Glutamatergic neuron (in vitro differentiated cells): ENCODE results near the gene RPS21. TPM values are rescaled to one million over a fixed set of nuclear protein-coding genes. Genes with fewer than 3 reads are reported as not detected.
A peak's percentile ranks its signal among the peaks of the same experiment; 100 is the strongest.

Experiments used
- DNase-seq: peaks from one replicate; pipeline ENCODE4 v3.0.0; 2022
- H3K27ac Mint-ChIP-seq: one replicate; pipeline ENCODE4 v1.8.0; 2020; ENCODE audit warnings: mild to moderate bottlenecking, mixed read lengths, inconsistent platforms; ENCODE audit not compliant: unreplicated experiment
- H3K27me3 Mint-ChIP-seq: one replicate; pipeline ENCODE4 v1.8.0; 2020; ENCODE audit warnings: mild to moderate bottlenecking, moderate library complexity, mixed read lengths, inconsistent platforms; ENCODE audit not compliant: unreplicated experiment
- H3K36me3 Mint-ChIP-seq: one replicate; pipeline ENCODE4 v1.8.0; 2020; ENCODE audit warnings: mild to moderate bottlenecking, mixed read lengths, inconsistent platforms; ENCODE audit not compliant: unreplicated experiment
- H3K4me1 Mint-ChIP-seq: one replicate; pipeline ENCODE4 v1.8.0; 2020; ENCODE audit warnings: mild to moderate bottlenecking, low read depth, mixed read lengths, inconsistent platforms; ENCODE audit not compliant: unreplicated experiment
- H3K4me3 Mint-ChIP-seq: one replicate; pipeline ENCODE4 v1.8.0; 2020; ENCODE audit warnings: mild to moderate bottlenecking, mixed read lengths, inconsistent platforms; ENCODE audit not compliant: unreplicated experiment
- H3K9me3 Mint-ChIP-seq: one replicate; pipeline ENCODE4 v1.8.0; 2020; ENCODE audit warnings: mild to moderate bottlenecking, moderate library complexity, mixed read lengths, inconsistent platforms; ENCODE audit not compliant: unreplicated experiment
- total RNA-seq: library from RNA; stranded (reverse); fragmentation: NEBNext Ultra II Directional; extraction: Animal tissue kit (Norgen Biotek cat#: 25700); gene quantifications from one replicate; pipeline ENCODE4 v1.2.1, GENCODE V29; 2021; ENCODE audit not compliant: unreplicated experiment
- TF ChIP-seq, protein P1 (sequence below): fragments of 200-600 bp; sonication (generic); IDR thresholded peaks from one replicate; pipeline ENCODE4 v1.5.0; 2021; ENCODE audit not compliant: partially characterized antibody, unreplicated experiment

Gene RPS21
- total RNA-seq, 1 donor from 2014 or later = 829 TPM

DNA sequence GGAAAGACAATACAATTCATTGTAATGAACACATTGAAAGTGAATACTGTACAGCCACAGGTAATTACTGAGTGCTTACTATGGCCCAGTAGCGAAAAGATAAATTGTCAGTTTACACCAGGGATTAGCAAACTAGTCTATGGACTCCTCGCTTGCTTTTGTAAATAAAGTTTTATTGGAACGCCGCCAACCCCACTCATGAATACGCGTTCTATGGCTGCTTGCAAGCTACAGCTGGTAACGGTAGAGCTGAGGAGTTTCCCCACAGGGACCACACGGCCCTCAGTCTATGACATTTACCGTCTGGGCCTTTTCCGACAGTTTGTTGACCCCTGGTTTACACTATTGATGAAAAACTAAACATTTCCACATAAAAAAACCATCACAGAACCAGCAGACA lies 44.0 kb upstream of the RPS21 start:
- H3K27me3 Mint-ChIP-seq = peaks cover 8% of the 10 kb centered on the region

DNA sequence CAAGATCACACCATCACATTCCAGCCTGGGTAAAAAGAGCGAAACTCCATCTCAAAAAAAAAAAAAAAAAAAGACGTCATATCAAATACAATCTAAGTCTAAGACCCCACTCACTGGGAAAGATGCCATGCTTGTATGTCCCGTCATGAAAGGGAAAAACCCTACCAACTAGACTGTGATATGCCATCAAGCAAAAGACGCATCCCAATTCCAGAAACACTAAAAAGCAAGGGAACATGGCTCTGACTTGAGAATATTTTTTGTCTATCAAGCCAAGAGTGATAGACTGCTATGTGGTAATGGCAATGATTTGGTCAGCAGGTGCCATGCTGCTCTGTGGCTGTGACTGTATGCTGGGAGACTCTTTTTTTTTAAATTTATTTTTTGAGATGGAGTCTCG lies 42.8 kb upstream of the RPS21 start:
- TF ChIP-seq, protein P1, sequence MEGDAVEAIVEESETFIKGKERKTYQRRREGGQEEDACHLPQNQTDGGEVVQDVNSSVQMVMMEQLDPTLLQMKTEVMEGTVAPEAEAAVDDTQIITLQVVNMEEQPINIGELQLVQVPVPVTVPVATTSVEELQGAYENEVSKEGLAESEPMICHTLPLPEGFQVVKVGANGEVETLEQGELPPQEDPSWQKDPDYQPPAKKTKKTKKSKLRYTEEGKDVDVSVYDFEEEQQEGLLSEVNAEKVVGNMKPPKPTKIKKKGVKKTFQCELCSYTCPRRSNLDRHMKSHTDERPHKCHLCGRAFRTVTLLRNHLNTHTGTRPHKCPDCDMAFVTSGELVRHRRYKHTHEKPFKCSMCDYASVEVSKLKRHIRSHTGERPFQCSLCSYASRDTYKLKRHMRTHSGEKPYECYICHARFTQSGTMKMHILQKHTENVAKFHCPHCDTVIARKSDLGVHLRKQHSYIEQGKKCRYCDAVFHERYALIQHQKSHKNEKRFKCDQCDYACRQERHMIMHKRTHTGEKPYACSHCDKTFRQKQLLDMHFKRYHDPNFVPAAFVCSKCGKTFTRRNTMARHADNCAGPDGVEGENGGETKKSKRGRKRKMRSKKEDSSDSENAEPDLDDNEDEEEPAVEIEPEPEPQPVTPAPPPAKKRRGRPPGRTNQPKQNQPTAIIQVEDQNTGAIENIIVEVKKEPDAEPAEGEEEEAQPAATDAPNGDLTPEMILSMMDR = no peak
- DNase-seq = no peak
- peaks cover 11% of the 10 kb centered on the region for H3K4me1 Mint-ChIP-seq
- peaks cover 13% of the 10 kb centered on the region for H3K36me3 Mint-ChIP-seq
- H3K27ac Mint-ChIP-seq = no peak overlapping the region
- peaks cover 14% of the 10 kb centered on the region for H3K9me3 Mint-ChIP-seq
- H3K4me3 Mint-ChIP-seq = no peak overlapping the region
- H3K27me3 Mint-ChIP-seq = peaks cover 12% of the 10 kb centered on the region

More for the DNA sequence above, 44.0 kb upstream of the RPS21 start:
- peaks cover 8% of the 10 kb centered on the region for H3K9me3 Mint-ChIP-seq
- no peak overlapping the region for H3K4me3 Mint-ChIP-seq
- peak overlapping the region; percentile 24 for H3K27ac Mint-ChIP-seq
- TF ChIP-seq, protein P1 = no peak
- H3K4me1 Mint-ChIP-seq = peaks cover 11% of the 10 kb centered on the region
- DNase-seq = no peak
- peaks cover 8% of the 10 kb centered on the region for H3K36me3 Mint-ChIP-seq

DNA sequence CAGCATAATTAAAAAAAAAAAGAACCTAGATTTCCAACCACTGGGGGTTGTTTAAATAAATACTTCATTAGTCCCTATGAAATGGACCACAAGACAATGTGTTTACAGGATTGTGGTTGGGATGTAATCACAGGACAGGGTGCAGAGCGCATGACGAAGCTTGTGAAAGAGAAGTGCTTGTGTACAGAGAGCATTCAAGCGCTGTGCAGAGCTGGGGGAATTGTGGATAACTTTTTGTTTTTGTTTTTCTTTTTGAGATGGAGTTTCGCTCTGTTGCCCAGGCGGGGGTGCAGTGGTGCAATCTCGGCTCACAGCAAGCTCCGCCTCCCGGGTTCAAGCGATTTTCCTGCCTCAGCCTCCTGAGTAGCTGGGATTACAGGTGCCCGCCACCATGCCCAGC lies 42.1 kb upstream of the RPS21 start:
- TF ChIP-seq, protein P1 = no peak
- H3K27me3 Mint-ChIP-seq = peaks cover 15% of the 10 kb centered on the region
- no peak overlapping the region for H3K27ac Mint-ChIP-seq
- H3K36me3 Mint-ChIP-seq = peaks cover 13% of the 10 kb centered on the region
- H3K4me3 Mint-ChIP-seq = peak overlapping the region; percentile 43
- peaks cover 11% of the 10 kb centered on the region for H3K4me1 Mint-ChIP-seq
- DNase-seq = no peak
- peaks cover 14% of the 10 kb centered on the region for H3K9me3 Mint-ChIP-seq

DNA sequence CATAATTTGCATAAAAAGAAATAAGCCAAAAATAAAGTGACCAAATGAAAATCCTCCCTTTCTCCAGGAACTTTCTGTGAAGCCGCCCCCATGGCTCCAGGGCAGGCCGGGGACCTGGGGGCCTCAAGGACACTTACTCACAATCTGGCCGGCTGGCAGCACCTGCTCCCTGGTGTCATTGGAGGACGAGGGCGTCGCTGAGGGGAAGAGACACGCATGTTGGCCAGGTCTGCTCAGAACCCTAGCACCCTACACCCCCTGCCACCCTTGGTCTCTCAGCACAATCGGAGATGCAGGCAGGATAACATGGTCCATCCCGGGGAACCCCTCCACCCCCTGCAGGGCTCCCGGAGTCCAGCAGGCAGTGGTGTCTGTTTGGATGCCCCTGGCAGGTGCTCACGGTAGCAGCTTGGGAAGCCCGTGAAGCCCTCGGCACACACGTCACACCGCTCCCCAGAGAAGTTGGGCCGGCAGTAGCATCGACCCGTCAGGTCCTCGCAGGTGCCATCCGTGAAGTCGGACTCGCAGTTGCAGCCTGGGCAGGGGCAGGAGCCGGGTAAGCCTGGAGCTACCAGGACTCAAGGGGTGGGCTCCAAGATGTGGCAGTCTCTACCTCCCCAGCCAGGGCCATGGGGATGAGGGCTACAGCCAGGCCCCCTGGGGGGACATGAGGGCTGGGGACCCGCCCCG lies 41.1 kb upstream of the RPS21 start:
- peaks cover 12% of the 10 kb centered on the region for H3K27me3 Mint-ChIP-seq
- no peak for DNase-seq
- peaks cover 11% of the 10 kb centered on the region for H3K4me1 Mint-ChIP-seq
- H3K4me3 Mint-ChIP-seq = no peak overlapping the region
- peaks cover 14% of the 10 kb centered on the region for H3K9me3 Mint-ChIP-seq
- H3K27ac Mint-ChIP-seq = peak overlapping the region; percentile 82
- TF ChIP-seq, protein P1 = no peak
- H3K36me3 Mint-ChIP-seq = peaks cover 10% of the 10 kb centered on the region

DNA sequence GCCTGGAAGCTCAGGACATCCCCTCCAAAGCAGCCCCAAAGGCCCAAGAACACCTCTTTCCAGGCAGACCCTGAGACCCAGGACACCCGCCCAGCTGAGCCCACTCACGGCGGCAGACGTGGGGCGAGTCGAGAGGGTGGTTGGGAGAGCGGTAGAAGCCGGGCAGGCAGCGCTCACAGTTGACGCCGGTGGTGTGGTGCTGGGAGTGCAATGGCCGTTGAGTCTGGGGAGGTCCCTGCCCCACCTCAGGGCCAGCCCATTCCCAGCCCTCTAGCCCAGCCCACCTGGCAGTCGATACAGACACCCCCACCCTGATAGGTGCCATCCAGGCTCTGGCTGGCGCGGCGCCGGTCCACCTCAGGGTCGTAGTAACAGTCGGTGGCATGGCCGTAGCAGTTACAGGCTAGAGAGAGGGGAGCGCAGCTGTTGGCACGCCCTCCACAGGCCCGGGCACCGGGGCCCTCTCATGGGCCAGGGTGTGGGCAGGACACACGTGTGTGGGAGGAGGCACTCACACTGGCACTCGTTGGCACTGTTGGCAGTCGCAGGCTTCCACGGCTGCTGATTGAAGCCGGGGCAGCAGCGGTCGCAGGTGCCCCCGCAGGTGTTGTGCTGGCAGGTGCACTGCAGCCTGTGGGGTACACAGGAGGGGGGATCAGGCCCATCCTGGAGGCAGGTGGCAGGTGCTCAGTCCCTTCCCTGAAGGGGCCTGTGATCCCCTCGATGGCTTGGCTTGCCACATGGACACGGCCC lies 40.3 kb upstream of the RPS21 start:
- H3K36me3 Mint-ChIP-seq = peaks cover 10% of the 10 kb centered on the region
- TF ChIP-seq, protein P1 = no peak
- no peak overlapping the region for H3K27ac Mint-ChIP-seq
- peaks cover 14% of the 10 kb centered on the region for H3K9me3 Mint-ChIP-seq
- peaks cover 12% of the 10 kb centered on the region for H3K27me3 Mint-ChIP-seq
- DNase-seq = no peak
- H3K4me3 Mint-ChIP-seq = no peak overlapping the region
- H3K4me1 Mint-ChIP-seq = peaks cover 11% of the 10 kb centered on the region
